Measurements from ENCODE around the gene FRMD3.

GRCh38 chr9:83384214-83384613, 154.0 kb downstream of the FRMD3 start:
- TF ChIP-seq POLR2A (IDR thresholded peaks at IDR 0.05), result no peak
- TF ChIP-seq, protein P1, sequence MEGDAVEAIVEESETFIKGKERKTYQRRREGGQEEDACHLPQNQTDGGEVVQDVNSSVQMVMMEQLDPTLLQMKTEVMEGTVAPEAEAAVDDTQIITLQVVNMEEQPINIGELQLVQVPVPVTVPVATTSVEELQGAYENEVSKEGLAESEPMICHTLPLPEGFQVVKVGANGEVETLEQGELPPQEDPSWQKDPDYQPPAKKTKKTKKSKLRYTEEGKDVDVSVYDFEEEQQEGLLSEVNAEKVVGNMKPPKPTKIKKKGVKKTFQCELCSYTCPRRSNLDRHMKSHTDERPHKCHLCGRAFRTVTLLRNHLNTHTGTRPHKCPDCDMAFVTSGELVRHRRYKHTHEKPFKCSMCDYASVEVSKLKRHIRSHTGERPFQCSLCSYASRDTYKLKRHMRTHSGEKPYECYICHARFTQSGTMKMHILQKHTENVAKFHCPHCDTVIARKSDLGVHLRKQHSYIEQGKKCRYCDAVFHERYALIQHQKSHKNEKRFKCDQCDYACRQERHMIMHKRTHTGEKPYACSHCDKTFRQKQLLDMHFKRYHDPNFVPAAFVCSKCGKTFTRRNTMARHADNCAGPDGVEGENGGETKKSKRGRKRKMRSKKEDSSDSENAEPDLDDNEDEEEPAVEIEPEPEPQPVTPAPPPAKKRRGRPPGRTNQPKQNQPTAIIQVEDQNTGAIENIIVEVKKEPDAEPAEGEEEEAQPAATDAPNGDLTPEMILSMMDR (IDR thresholded peaks at IDR 0.05), result no peak
